ENCODE measurements around the gene HASPIN. TPM values are rescaled to one million over a fixed set of nuclear protein-coding genes. Genes with fewer than 3 reads are reported as not detected.

HASPIN gene
- total RNA-seq, 4 donors from 2014 or later: 0.13 to 0.23 TPM; not detected in 2

DNA sequence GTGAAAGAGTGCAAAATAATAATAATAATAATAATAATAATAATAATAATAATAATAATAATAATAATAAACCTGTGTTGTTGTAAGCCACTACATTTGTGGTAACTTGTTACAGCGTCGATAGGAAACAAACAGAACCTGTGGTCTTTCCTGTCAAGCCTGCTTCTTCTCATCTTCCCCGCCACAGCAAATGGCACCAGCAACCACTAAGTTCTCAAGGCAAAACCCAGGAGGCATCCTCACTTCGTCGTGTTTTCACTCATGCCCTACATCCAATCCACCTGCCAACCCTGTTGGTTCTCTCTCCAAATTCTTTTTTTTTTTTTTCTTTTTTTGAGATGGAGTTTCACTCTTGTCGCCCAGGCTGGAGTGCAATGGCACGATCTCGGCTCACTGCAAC is 43.1 kb downstream of the HASPIN start:
- Histone ChIP-seq H3K36me3 (no peaks in the 10 kb centered on the region), H3K9me3 (peaks cover 0 to 8% (median 2%) of the 10 kb centered on the region in 4 donors), H3K4me1 (no peaks in the 10 kb centered on the region), H3K27ac (replicated peaks in 1 of 4) (no peak overlapping the region), H3K4me3 (no peak overlapping the region), H3K27me3 (peaks cover 0 to 10% (median 0%) of the 10 kb centered on the region in 4 donors)
- no peak for DNase-seq (ENCODE audit: extremely low spot score)
- intact Hi-C loops (cut with DNase I): no loop called here
- TF ChIP-seq POLR2AphosphoS5 (IDR thresholded peaks at IDR 0.05) (no peak), EP300 (IDR thresholded peaks at IDR 0.05) (no peak), POLR2A (IDR thresholded peaks at IDR 0.05; ENCODE audit: low read depth) (no peak)
- TF ChIP-seq, protein P1, sequence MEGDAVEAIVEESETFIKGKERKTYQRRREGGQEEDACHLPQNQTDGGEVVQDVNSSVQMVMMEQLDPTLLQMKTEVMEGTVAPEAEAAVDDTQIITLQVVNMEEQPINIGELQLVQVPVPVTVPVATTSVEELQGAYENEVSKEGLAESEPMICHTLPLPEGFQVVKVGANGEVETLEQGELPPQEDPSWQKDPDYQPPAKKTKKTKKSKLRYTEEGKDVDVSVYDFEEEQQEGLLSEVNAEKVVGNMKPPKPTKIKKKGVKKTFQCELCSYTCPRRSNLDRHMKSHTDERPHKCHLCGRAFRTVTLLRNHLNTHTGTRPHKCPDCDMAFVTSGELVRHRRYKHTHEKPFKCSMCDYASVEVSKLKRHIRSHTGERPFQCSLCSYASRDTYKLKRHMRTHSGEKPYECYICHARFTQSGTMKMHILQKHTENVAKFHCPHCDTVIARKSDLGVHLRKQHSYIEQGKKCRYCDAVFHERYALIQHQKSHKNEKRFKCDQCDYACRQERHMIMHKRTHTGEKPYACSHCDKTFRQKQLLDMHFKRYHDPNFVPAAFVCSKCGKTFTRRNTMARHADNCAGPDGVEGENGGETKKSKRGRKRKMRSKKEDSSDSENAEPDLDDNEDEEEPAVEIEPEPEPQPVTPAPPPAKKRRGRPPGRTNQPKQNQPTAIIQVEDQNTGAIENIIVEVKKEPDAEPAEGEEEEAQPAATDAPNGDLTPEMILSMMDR (IDR thresholded peaks at IDR 0.05): no peak
- 94% methylated on average over 8 of the region's 8 CpGs for WGBS

DNA sequence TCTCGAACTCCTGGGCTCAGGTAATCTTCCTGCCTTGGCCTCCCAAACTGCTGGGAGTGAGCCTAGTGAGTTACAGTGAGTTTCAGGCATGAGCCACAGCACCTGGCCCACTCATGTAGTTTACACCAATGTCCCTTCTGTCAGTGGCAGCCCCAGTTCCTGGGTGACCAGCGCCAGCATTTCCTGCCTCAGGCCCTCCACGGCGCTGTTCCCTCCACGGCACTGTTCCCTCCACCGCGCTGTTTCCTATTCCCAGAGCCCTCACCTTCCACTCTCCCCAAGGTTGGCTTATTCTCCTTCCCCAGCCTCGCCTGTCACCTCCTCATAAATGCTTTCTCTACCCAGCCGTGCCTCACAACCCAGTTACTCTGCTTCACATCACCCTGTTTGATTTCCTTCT is 44.6 kb downstream of the HASPIN start:
- H3K4me3 ChIP-seq: no peak overlapping the region
- no peak overlapping the region for H3K27ac ChIP-seq (replicated peaks in 1 of 4)
- no peak for DNase-seq (ENCODE audit: extremely low spot score)
- WGBS: 90% methylated on average over 9 of the region's 9 CpGs
- H3K27me3 ChIP-seq: peaks cover 0 to 20% (median 0%) of the 10 kb centered on the region in 4 donors
- no peaks in the 10 kb centered on the region for H3K36me3 ChIP-seq
- no peaks in the 10 kb centered on the region for H3K4me1 ChIP-seq
- intact Hi-C loops (cut with DNase I): no loop called here
- no peak for TF ChIP-seq POLR2AphosphoS5 (IDR thresholded peaks at IDR 0.05)
- no peak for TF ChIP-seq POLR2A (IDR thresholded peaks at IDR 0.05; ENCODE audit: low read depth)
- TF ChIP-seq, protein P1 (IDR thresholded peaks at IDR 0.05): no peak
- TF ChIP-seq EP300 (IDR thresholded peaks at IDR 0.05): no peak
- peaks cover 0 to 8% (median 2%) of the 10 kb centered on the region in 4 donors for H3K9me3 ChIP-seq

DNA sequence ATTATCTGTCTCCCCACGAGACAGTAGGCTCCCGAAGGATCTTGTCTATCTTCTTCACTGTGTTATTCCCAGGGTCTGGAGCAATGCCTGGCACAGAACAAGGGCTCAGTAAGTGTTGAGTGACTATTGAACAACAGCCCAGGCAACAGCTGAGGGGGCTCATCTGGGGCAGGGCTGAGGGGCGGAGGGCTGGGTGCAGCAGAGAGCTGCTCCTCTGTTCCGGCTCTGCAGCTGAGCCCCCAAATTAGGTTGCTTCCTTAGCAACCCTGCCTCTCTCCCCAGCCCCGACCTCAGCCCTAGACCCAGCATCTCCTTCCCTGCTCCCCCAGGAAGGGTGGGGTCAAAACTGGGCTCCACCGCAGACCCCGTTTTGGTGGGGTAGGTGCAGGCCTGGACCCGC is 45.1 kb downstream of the HASPIN start:
- no peak overlapping the region for H3K27ac ChIP-seq (replicated peaks in 1 of 4)
- H3K4me1 ChIP-seq: no peaks in the 10 kb centered on the region
- TF ChIP-seq, protein P1 (IDR thresholded peaks at IDR 0.05): no peak
- TF ChIP-seq POLR2A (IDR thresholded peaks at IDR 0.05; ENCODE audit: low read depth): no peak
- TF ChIP-seq POLR2AphosphoS5 (IDR thresholded peaks at IDR 0.05): no peak
- no peak for TF ChIP-seq EP300 (IDR thresholded peaks at IDR 0.05)
- no peaks in the 10 kb centered on the region for H3K36me3 ChIP-seq
- peaks cover 0 to 8% (median 2%) of the 10 kb centered on the region in 4 donors for H3K9me3 ChIP-seq
- DNase-seq (ENCODE audit: extremely low spot score): no peak
- 68% methylated on average over 7 of the region's 8 CpGs for WGBS
- intact Hi-C loops (cut with DNase I): no loop called here
- peaks cover 0 to 19% (median 0%) of the 10 kb centered on the region in 4 donors for H3K27me3 ChIP-seq
- no peak overlapping the region for H3K4me3 ChIP-seq

DNA sequence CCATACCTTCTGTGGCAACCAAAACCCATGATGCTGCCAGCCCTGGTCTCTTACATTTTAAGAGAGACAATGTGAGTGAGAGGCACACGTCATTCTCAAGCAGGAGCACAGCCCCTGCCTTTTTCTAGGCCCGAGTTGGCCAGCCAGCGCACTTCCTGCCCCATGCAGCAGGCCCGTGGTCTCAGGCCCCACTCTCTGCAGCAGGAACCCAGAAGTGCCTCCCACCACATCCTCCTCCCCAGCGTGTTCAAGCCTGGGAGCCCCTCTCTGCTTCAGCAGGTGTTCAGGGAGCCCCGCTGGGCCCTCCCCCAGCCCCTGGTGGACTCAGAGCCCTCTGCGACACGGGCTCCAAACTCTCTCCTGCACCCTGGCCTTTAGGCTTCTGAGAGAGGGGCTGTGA is 46.8 kb downstream of the HASPIN start:
- Histone ChIP-seq H3K9me3 (peaks cover 0 to 8% (median 2%) of the 10 kb centered on the region in 4 donors), H3K4me3 (no peak overlapping the region), H3K36me3 (no peaks in the 10 kb centered on the region), H3K27ac (replicated peaks in 1 of 4) (no peak overlapping the region), H3K4me1 (no peaks in the 10 kb centered on the region), H3K27me3 (peaks cover 0 to 14% (median 0%) of the 10 kb centered on the region in 4 donors)
- no peak for DNase-seq (ENCODE audit: extremely low spot score)
- WGBS: 64% methylated on average over 8 of the region's 8 CpGs
- TF ChIP-seq EP300 (IDR thresholded peaks at IDR 0.05): no peak
- TF ChIP-seq, protein P1 (IDR thresholded peaks at IDR 0.05): no peak
- no peak for TF ChIP-seq POLR2A (IDR thresholded peaks at IDR 0.05; ENCODE audit: low read depth)
- TF ChIP-seq POLR2AphosphoS5 (IDR thresholded peaks at IDR 0.05): no peak
- intact Hi-C loops (cut with DNase I): no loop called here

DNA sequence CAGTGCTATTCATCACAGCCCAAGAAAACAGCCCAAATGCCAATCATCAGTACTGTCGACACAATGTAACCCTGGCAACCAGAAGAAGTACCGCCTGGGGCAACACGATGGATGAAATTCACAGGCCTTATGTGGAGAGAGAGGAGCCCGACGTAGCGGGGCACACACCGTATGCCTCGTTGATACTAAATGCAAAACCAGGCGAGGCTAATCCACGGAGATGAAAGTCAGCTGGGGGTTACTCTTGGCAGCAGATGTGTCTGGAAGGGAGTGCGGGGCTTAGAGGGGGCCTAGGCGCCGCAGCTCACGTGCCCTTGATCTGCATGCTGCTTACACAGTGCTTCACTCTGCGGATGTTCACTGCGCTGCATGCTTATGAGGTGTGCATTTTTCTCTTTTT is 47.4 kb downstream of the HASPIN start:
- no peak for DNase-seq (ENCODE audit: extremely low spot score)
- 68% methylated on average over 16 of the region's 16 CpGs for WGBS
- no peaks in the 10 kb centered on the region for H3K36me3 ChIP-seq
- TF ChIP-seq POLR2AphosphoS5 (IDR thresholded peaks at IDR 0.05) (no peak), EP300 (IDR thresholded peaks at IDR 0.05) (no peak), POLR2A (IDR thresholded peaks at IDR 0.05; ENCODE audit: low read depth) (no peak)
- TF ChIP-seq, protein P1 (IDR thresholded peaks at IDR 0.05): no peak
- no peak overlapping the region for H3K27ac ChIP-seq (replicated peaks in 1 of 4)
- H3K4me3 ChIP-seq: no peak overlapping the region
- H3K9me3 ChIP-seq: peaks cover 0 to 8% (median 2%) of the 10 kb centered on the region in 4 donors
- intact Hi-C loops (cut with DNase I): no loop called here
- peaks cover 0 to 14% (median 0%) of the 10 kb centered on the region in 4 donors for H3K27me3 ChIP-seq
- H3K4me1 ChIP-seq: no peaks in the 10 kb centered on the region

Measured in esophagus muscularis mucosa (tissue), 4 donors.